Activated CD8-positive, alpha-beta memory T cell treated with anti-CD3 and anti-CD28 coated beads, Interleukin-2, amount 50 U/mL, for 1 hour (primary cell): ENCODE results near the gene ZDHHC14.

Experiments used
- DNase-seq: peaks from one replicate; pipeline ENCODE4 v3.0.0-alpha.2; 2020; ENCODE audit errors: extremely low read depth

Gene ZDHHC14

GRCh38 chr6:157492741-157493140 lies 111.8 kb downstream of the ZDHHC14 start:
- DNase-seq, result no peak

GRCh38 chr6:157493173-157493572 lies 112.2 kb downstream of the ZDHHC14 start:
- DNase-seq, result no peak

- DNase-seq, result no peak
Observed at GRCh38 chr6:157493576-157493975, 112.6 kb downstream of the ZDHHC14 start.

- DNase-seq, result no peak
Observed at GRCh38 chr6:157494132-157494710, 113.2 kb downstream of the ZDHHC14 start.

GRCh38 chr6:157496534-157497095 lies 115.6 kb downstream of the ZDHHC14 start:
- no peak for DNase-seq

GRCh38 chr6:157497579-157497978 lies 116.6 kb downstream of the ZDHHC14 start:
- DNase-seq, result no peak

GRCh38 chr6:157498817-157499216 lies 117.8 kb downstream of the ZDHHC14 start:
- DNase-seq, result no peak

GRCh38 chr6:157500022-157500421 lies 119.0 kb downstream of the ZDHHC14 start:
- no peak for DNase-seq

GRCh38 chr6:157503018-157503747 lies 122.2 kb downstream of the ZDHHC14 start:
- no peak for DNase-seq

- no peak for DNase-seq
Observed at GRCh38 chr6:157505912-157506491, 125.0 kb downstream of the ZDHHC14 start.

- no peak for DNase-seq
Observed at GRCh38 chr6:157510323-157511188, 129.6 kb downstream of the ZDHHC14 start.

GRCh38 chr6:157511682-157512381 lies 130.8 kb downstream of the ZDHHC14 start:
- no peak for DNase-seq

GRCh38 chr6:157512382-157512682 lies 131.3 kb downstream of the ZDHHC14 start:
- no peak for DNase-seq

GRCh38 chr6:157513004-157513603 lies 132.1 kb downstream of the ZDHHC14 start:
- no peak for DNase-seq

GRCh38 chr6:157513619-157514485 lies 132.9 kb downstream of the ZDHHC14 start:
- no peak for DNase-seq

- DNase-seq, result no peak
Observed at GRCh38 chr6:157514659-157515496, 133.9 kb downstream of the ZDHHC14 start.

- no peak for DNase-seq
Observed at GRCh38 chr6:157516319-157517026, 135.5 kb downstream of the ZDHHC14 start.

GRCh38 chr6:157517601-157518359 lies 136.8 kb downstream of the ZDHHC14 start:
- no peak for DNase-seq
